ENCODE results near the gene RAB20. TPM values are rescaled to one million over a fixed set of nuclear protein-coding genes. Genes with fewer than 3 reads are reported as not detected.
"Not testable (repeated sequence)": the region's sequence is repeated elsewhere in the genome, so short reads cannot be mapped to it uniquely, and the experiment has no call there.

Gene RAB20
- polyA plus RNA-seq, 10 donors, result 1.5 to 3.3 (median 2.5) TPM

DNA sequence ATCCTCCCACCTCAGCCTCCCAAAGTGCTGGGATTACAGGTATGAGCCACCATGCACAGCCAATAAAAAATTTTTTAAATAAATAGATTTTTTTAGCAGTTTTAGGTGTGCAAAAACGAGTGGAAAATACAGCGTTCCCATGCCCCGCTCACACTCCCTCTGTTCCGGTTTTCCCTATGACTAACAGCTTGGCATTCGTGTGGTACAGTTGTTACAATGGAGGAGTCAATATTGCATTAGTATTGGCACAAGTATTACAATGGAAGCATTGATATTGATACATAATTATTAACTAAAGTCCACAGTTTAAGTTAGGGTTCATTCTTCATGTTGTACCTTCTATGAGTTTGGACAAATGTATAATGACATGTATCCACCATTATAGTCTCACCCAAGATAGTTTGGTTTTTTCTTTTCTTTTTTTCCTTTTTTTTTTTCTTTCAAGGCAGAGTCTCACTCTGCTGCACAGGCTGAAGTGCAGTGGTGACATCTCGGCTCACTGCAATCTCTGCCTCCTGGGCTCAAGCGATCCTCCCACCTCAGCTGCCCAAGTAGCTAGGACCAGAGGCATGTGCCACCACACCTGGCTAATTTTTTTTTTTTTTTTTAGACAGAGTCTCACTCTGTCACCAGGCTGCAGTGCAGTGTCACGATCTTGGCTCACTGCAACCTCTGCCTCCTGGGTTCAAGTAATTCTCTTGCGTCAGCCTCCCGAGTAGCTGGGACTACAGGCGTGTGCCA lies 15.4 kb upstream of the RAB20 start:
- DNase-seq, result no peak

DNA sequence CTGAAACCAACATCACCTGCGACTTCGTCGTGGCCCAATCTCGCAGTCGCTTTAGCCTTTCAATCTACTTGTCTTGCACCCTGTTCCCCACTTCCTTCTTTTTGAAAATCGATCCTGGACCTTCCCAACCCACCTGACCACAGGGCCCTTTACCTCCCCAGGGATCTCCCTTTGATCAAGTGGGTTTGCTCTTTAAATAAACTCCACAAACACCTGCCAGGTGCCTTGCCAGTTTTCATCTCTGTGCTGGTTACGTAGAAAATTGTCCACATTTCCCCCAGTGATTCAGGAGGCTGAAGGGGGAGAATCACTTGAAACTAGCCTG lies 14.5 kb upstream of the RAB20 start:
- DNase-seq, result no peak

- DNase-seq, result no peak
Observed at GRCh38 chr13:110575322-110576069, 14.0 kb upstream of the RAB20 start.

DNA sequence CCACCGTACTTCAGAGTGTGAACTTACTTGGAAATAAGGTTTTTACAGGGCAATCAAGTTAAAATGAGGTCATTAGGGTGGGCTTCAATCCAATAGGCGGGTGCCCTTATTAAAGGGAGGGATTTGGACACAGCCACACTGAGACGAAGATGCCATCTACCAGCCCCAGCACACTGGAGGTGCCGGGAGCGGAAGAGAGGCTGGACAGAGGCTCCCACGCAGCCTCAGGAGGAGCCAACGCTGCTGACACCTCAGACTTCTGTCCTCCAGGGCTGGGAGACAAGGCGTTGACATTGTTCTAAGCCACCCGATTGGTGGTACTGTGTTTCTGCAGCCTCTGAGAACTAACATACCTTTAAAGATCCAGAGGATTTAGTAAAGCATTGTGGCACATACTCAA lies 12.6 kb upstream of the RAB20 start:
- DNase-seq, result no peak

GRCh38 chr13:110572778-110573118 lies 11.2 kb upstream of the RAB20 start:
- DNase-seq, result no peak

DNA sequence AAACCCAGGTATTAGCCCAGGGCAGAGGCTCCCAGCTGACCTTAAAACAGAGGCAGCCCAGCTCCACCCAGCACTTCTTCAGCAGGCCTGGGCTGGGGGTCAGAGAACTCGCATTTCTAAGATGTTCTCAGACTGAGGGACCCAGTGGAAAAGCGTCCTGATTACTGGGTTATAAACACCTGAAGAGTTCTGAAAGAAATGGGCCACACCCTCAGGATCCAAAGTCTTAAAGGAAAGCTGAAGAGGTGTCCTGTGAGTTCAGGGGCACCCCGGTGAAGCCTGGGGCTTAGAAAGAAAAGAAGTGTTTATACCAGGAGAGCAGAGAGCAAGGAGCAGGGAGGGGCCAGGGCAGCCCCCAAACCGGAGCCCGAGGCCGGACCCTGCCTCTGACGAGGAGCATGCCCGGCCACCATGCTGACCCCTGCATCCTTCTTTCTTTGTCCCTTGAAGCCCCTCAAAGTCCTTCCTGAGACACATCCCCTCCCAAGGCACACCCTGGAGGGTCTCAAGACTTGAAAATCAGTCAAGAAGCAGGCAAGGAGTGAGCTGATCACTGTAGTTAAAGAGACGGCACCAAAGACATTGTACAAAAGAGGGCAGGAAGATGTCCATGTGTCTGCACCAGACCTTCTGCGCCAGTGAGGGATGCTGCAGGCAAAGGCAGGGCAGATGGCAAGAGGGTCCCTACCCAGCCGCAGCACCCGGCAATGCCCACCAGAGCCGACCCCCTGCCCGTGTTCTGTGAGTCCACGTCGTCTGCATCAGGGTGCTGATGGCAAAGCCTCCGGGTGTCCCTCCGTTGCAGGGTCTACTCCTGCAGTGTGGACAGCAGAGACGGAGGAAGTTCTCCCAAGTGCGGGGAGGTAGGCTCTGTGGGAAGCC lies 10.6 kb upstream of the RAB20 start:
- DNase-seq, result no peak

DNA sequence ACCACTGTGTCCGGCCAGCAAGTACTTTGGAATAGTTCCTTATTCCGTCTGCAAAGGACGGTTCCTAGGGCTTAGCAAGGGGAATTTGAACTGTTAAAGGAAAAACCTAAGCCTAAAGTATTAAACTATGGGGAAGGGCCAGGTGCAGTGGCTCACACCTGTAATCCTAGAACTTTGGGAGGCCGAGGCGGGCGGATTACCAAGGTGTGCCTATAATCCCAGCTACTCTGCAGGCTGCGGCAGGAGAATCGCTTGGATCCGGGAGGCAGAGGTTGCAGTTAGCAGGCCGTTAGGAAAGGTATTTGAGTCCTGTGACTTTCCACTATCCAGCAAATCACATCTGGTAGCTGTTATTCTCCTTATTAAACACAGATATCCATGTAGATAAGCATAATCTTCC lies 9.4 kb upstream of the RAB20 start:
- DNase-seq, result no peak

DNA sequence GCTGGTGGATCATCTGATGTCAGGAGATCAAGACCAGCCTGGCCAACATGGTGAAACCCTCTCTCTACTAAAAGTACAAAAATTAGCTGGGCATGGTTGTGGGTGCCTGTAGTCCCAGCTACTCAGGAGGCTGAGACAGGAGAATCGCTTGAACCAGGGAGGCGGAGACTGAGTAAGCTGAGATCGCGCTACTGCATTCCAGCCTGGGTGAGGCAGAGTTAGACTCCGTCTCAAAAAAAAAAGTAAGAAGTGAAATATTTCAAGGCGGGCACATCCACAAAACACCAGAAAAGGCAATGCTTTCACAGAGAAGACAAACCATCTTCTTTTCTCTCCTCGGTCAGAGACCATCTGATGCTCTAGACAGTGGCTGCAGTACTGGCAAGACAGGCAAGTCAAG lies 8.4 kb upstream of the RAB20 start:
- DNase-seq, result not testable (repeated sequence)

DNA sequence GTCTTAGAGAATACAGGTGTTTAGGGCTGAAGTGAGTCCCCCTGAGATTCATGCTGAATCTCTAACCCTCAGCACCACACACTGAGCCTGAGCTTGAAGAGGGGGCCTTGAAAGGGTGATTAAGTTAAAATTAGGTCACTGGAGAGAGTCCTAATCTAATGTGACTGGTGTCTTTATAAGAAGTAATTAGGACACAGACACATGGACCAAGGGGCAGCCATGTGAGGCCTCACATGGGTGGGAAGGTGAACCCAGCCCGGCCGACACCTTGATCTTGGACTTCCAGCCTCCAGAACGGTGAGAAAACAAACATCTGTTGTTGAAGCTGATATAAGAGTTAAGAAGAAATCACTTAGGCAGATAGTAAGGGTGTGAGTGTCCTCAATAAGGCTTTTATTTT lies 7.1 kb upstream of the RAB20 start:
- no peak for DNase-seq

DNA sequence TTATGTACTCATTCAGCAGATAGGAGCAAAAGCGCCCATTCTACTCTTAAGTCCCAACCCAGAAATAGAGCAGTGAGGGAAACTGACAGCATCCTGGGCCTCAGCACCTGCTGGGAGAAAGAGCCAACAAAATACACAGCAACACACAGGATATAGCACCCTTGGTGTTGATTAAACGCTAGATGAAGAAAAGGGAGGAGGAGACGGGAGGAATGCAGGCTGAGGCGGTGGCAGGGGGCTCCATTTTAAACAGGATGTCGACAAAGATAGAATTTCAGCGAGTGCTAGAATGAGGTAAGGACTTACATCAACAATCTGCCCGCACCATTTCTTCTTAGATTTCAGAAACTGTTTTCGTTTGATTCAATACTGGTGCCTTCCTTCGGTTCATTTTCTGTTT lies 4.6 kb upstream of the RAB20 start:
- no peak for DNase-seq

GRCh38 chr13:110565296-110565695 lies 3.8 kb upstream of the RAB20 start:
- no peak for DNase-seq

DNA sequence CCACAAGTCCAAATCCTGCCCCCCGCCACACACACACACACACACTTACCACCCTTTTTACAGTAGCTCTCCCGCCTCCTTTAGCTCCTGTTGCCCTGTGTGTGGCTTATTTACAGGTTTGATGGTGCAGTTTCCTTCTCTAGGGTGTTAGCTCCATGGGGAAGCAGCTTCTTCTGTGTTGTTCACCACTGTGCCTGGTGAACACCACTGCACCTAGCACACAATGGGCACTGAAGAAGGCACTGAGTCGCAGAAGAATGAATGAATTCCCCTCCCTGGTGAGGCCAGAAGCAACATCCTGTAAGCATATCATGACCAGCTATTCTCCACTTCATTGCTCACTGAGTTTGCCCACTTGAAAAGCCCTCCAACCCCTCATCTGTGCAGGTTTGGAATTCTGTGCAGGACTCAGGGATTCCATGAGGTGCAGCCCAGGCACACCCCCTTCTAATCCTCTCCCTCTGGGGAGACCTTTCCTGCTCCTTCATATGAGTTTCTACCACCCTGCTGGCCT lies 3.0 kb upstream of the RAB20 start:
- no peak for DNase-seq

DNA sequence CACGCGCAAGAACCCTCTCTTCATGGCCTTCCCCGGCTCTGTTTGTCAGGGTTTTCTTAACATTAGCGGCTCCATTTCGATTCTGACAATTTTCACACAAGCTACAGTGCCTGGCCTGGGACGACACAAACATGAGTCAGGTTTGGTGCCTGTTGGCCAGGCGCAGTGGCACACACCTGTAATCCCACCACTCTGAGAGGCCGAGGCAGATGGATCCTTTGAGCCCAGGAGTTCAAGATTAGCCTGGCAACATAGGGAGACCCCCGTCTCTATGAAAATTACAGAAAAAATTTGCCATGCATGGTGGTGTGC lies 1.9 kb upstream of the RAB20 start:
- DNase-seq, result no peak

- no peak for DNase-seq
Observed at GRCh38 chr13:110562696-110563462, 1.4 kb upstream of the RAB20 start.

- peak in 1 of 3 donors; percentile 21 for DNase-seq
Observed at GRCh38 chr13:110562036-110562597, 595 bp upstream of the RAB20 start.

DNA sequence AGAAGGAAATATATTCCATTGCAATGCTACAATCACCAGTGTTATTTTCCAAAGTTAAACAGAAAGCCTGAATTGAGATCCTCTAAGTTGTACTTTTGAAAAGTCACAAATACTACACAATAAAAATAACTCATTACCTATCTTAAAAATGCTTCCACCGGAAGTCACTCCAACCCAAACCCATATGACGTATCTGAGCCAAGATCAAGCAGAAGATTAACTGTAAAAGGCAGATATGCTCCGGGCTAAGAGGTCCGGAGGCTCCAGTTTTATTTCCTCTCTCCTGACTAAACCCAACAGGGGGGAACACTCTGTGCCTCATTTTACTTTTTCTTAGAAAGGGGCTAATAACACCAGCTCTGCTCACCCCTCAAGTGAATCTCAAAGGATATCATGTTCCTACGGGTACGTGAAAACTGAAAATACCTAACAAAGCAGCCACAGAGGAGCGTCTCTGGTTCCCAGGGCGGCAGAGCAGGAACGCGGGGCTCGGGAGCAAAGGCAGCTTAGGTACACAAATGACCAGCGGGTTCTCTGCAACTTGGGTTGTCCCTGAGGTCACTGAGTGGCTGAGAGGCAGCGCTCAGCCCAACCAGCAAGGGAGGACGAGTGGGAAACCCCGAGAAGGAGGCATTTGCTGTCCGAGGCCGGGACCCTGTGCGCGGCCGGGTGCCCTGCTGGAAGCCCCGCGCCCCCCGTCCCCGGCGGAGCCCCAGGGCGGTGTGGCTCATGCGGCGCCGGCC lies 750 bp downstream of the RAB20 start:
- peak in 1 of 3 donors; percentile 67 for DNase-seq

- peak in 1 of 3 donors; percentile 24 for DNase-seq
Observed at GRCh38 chr13:110559986-110560385, 1.5 kb downstream of the RAB20 start.

GRCh38 chr13:110559429-110559943 lies 2.0 kb downstream of the RAB20 start:
- peak in 1 of 3 donors; percentile 47 for DNase-seq

- no peak for DNase-seq
Observed at GRCh38 chr13:110557610-110558305, 3.8 kb downstream of the RAB20 start.

DNA sequence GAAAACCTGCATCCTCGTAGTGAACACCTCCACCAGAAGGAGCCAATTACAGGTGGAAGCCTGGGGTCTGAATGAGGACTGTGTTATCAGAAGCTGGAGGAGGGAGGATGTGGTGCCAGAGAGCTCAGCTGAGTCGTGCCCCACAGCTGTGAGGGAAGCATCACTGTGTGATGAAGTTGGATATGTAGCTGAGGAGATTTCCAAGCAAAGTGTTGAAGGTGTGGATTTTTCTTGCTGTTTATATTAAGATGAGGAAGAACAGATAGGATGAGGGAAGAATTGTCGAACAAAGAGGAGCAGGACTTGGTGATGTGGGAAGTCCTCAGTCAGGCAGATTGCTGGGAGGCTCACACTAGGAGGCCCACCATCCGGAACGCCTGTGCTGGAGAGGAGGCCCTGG lies 4.4 kb downstream of the RAB20 start:
- DNase-seq, result no peak
